H1 (cell line): ENCODE measurements around the gene IMP3. TPM values are rescaled to one million over a fixed set of nuclear protein-coding genes. Genes with fewer than 3 reads are reported as not detected.

Experiments used
- CTCF ChIA-PET: fragments of 300-600 bp; sonication (Branson Sonifier 250); formaldehyde crosslinking; loops from one replicate; lab custom pipeline; 2021; ENCODE audit not compliant: partially characterized antibody; lab: Charles Lee
- POLR2A ChIA-PET: fragments of 300-600 bp; sonication (Branson Sonifier 250); formaldehyde crosslinking; loops from one replicate; lab custom pipeline; 2021; ENCODE audit warnings: inconsistent platforms; ENCODE audit not compliant: partially characterized antibody; lab: Charles Lee
- DNase-seq, 2 experiments: peaks; one replicate each; pipeline versions ENCODE4 v3.0.0 to v3.0.0-alpha.2; 2010 to 2022; ENCODE audit warnings: low spot score in 2 of 2, low read depth in 1 of 2, mixed read lengths in 1 of 2
- FAIRE-seq: peaks from 2 replicates; lab custom pipeline; 2011; peaks lifted over from hg19 to GRCh38; lab: Jason Lieb, UNC
- H2AFZ ChIP-seq: 2 replicates; pipeline ENCODE4 v1.8.1; 2012; ENCODE audit warnings: low read length, inconsistent platforms
- H2AK5ac ChIP-seq: 2 replicates; pipeline ENCODE4 v1.6.1; 2013; ENCODE audit warnings: low read depth, low read length
- H2BK120ac ChIP-seq: replicated peaks from 2 replicates; pipeline ENCODE3; 2013; ENCODE audit warnings: low read depth, low read length, inconsistent platforms
- H2BK12ac ChIP-seq: 2 replicates; pipeline ENCODE4 v1.6.1; 2013; ENCODE audit warnings: low read depth, low read length
- H2BK15ac ChIP-seq: 2 replicates; pipeline ENCODE4 v1.6.1; 2013; ENCODE audit warnings: low read length
- H2BK20ac ChIP-seq: 2 replicates; pipeline ENCODE4 v1.6.1; 2013; ENCODE audit warnings: low read length
- H2BK5ac ChIP-seq: 2 replicates; pipeline ENCODE4 v1.6.1; 2013; ENCODE audit warnings: low read depth, low read length
- H3K14ac ChIP-seq: 2 replicates; pipeline ENCODE4 v1.6.1; 2013; ENCODE audit warnings: inconsistent platforms; ENCODE audit not compliant: insufficient read length
- H3K18ac ChIP-seq: 2 replicates; pipeline ENCODE4 v1.6.1; 2013; ENCODE audit warnings: low read length; ENCODE audit errors: extremely low read depth
- H3K23ac ChIP-seq: 2 replicates; pipeline ENCODE4 v1.6.1; 2013; ENCODE audit warnings: inconsistent platforms; ENCODE audit not compliant: insufficient read length
- H3K23me2 ChIP-seq: 2 replicates; pipeline ENCODE4 v1.6.1; 2013; ENCODE audit warnings: low read depth, low read length
- H3K27ac ChIP-seq: 2 replicates; pipeline ENCODE4 v1.6.1; 2011; ENCODE audit warnings: low read depth, low read length, inconsistent platforms
- H3K27me3 ChIP-seq, 4 experiments: replicated peaks in 1 of 4; 1 replicate in 1 of 4; 2 replicates in 3 of 4; pipeline versions ENCODE4 v1.6.1 to v1.8.1; 2011 to 2013; ENCODE audit warnings: low read length in 3 of 4, mild to moderate bottlenecking in 3 of 4, inconsistent platforms in 2 of 4, mixed read lengths in 2 of 4, moderate library complexity in 1 of 4; ENCODE audit not compliant: control insufficient read depth in 3 of 4, insufficient read depth in 3 of 4; ENCODE audit errors: extremely low read depth in 1 of 4
- H3K36me3 ChIP-seq, 4 experiments: 2 replicates each; pipeline versions ENCODE4 v1.6.1 to v1.8.1; 2011 to 2013; ENCODE audit warnings: mild to moderate bottlenecking in 4 of 4, low read length in 3 of 4, moderate library complexity in 2 of 4, control low read depth in 1 of 4, inconsistent platforms in 1 of 4; ENCODE audit not compliant: insufficient read depth in 4 of 4, control insufficient read depth in 2 of 4
- H3K4ac ChIP-seq: replicated peaks from 2 replicates; pipeline ENCODE3; 2013; ENCODE audit warnings: low read length, low read depth, mixed read lengths, inconsistent platforms; ENCODE audit not compliant: insufficient read length
- H3K4me1 ChIP-seq, 4 experiments: replicated peaks in 1 of 4; 1 replicate in 1 of 4; 2 replicates in 3 of 4; pipeline versions ENCODE4 v1.6.1 to v1.8.1; 2011 to 2013; ENCODE audit warnings: low read length in 3 of 4, inconsistent platforms in 2 of 4, mixed read lengths in 1 of 4; ENCODE audit not compliant: insufficient read depth in 4 of 4, control insufficient read depth in 3 of 4
- H3K4me2 ChIP-seq, 2 experiments: 2 replicates each; pipeline versions ENCODE4 v1.6.1 to v1.8.1; 2011 to 2013; ENCODE audit warnings: low read depth in 2 of 2, low read length in 2 of 2, control low read depth in 1 of 2, inconsistent platforms in 1 of 2, mild to moderate bottlenecking in 1 of 2; ENCODE audit not compliant: insufficient read depth in 1 of 2
- H3K4me3 ChIP-seq, 4 experiments: fragments of 200-600, 300-600 bp in 1 of 4; sonication (generic), shearing (Covaris generic), sonication (Bioruptor Twin) in 1 of 4; 2 replicates each; pipeline versions ENCODE4 v1.5.1 to v1.8.1; 2011 to 2016; ENCODE audit warnings: low read length in 4 of 4, low read depth in 3 of 4, control low read depth in 2 of 4, inconsistent platforms in 2 of 4, mild to moderate bottlenecking in 2 of 4, mixed read lengths in 1 of 4, moderate library complexity in 1 of 4; ENCODE audit not compliant: insufficient read depth in 2 of 4; ENCODE audit errors: extremely low read depth in 1 of 4
- H3K56ac ChIP-seq: replicated peaks from 2 replicates; pipeline ENCODE3; 2013; ENCODE audit warnings: low read depth, mild to moderate bottlenecking, mixed read lengths, low read length, inconsistent platforms; ENCODE audit not compliant: insufficient read length
- H3K79me1 ChIP-seq: 2 replicates; pipeline ENCODE4 v1.6.1; 2013; ENCODE audit warnings: low read depth, low read length, control low read depth
- H3K79me2 ChIP-seq, 2 experiments: 2 replicates each; pipeline versions ENCODE4 v1.6.1 to v1.8.1; 2012 to 2013; ENCODE audit warnings: low read length in 2 of 2, mild to moderate bottlenecking in 2 of 2, inconsistent platforms in 1 of 2; ENCODE audit not compliant: insufficient read depth in 2 of 2, control insufficient read depth in 1 of 2
- H3K9ac ChIP-seq, 4 experiments: replicated peaks in 1 of 4; 1 replicate in 1 of 4; 2 replicates in 3 of 4; pipeline versions ENCODE4 v1.6.1 to v1.8.1; 2011 to 2013; ENCODE audit warnings: low read depth in 3 of 4, low read length in 3 of 4, control low read depth in 2 of 4, mild to moderate bottlenecking in 2 of 4, moderate library complexity in 2 of 4, inconsistent platforms in 1 of 4; ENCODE audit errors: extremely low read depth in 1 of 4
- H3K9me3 ChIP-seq, 2 experiments: 2 replicates each; pipeline versions ENCODE4 v1.6.1 to v1.8.1; 2012 to 2013; ENCODE audit warnings: mild to moderate bottlenecking in 2 of 2, moderate library complexity in 2 of 2, control low read depth in 1 of 2, inconsistent platforms in 1 of 2, low read depth in 1 of 2, low read length in 1 of 2, mixed read lengths in 1 of 2; ENCODE audit not compliant: insufficient read depth in 2 of 2
- H4K20me1 ChIP-seq, 2 experiments: replicated peaks in 1 of 2; 2 replicates each; pipeline versions ENCODE3 to v1.8.1; 2011 to 2013; ENCODE audit warnings: inconsistent platforms in 2 of 2, low read length in 2 of 2, mild to moderate bottlenecking in 1 of 2; ENCODE audit not compliant: insufficient read depth in 2 of 2, control insufficient read depth in 1 of 2
- H4K5ac ChIP-seq: 2 replicates; pipeline ENCODE4 v1.6.1; 2013; ENCODE audit warnings: low read length, low read depth, mixed read lengths, inconsistent platforms; ENCODE audit not compliant: insufficient read length
- H4K8ac ChIP-seq: 2 replicates; pipeline ENCODE4 v1.8.0; 2013; ENCODE audit warnings: mild to moderate bottlenecking, moderate library complexity, low read length, inconsistent platforms; ENCODE audit not compliant: insufficient read depth; ENCODE audit errors: extremely low read depth
- H4K91ac ChIP-seq: replicated peaks from 2 replicates; pipeline ENCODE3; 2013; ENCODE audit warnings: low read length, mixed read lengths, inconsistent platforms; ENCODE audit not compliant: insufficient read length
- CBX5 ChIP-seq: fragments of 300-800, 300-1000 bp; sonication (generic); IDR thresholded peaks from 2 replicates; pipeline ENCODE4 v1.7.1; 2016; ENCODE audit warnings: antibody characterized with exemption, low read length, low read depth
- CREB1 ChIP-seq: IDR thresholded peaks from 2 replicates; pipeline ENCODE4 v1.6.1; 2012; ENCODE audit warnings: inconsistent platforms
- EGR1 ChIP-seq: IDR thresholded peaks from 2 replicates; pipeline ENCODE4 v1.6.1; 2011; ENCODE audit warnings: low read depth, low read length, borderline replicate concordance
- EZH2 ChIP-seq: fragments of 200-600 bp; sonication (generic); IDR thresholded peaks from 2 replicates; pipeline ENCODE4 v1.7.1; 2012; ENCODE audit warnings: low read depth, mild to moderate bottlenecking, moderate library complexity, low read length, inconsistent platforms; ENCODE audit not compliant: severe bottlenecking
- GABPA ChIP-seq: IDR thresholded peaks from 2 replicates; pipeline ENCODE4 v1.6.1; 2011; ENCODE audit warnings: mild to moderate bottlenecking, low read length, moderate library complexity, borderline replicate concordance; ENCODE audit not compliant: insufficient read depth
- HDAC2 ChIP-seq, 2 experiments: fragments of 300-600 bp in 1 of 2; sonication (generic) in 1 of 2; IDR thresholded peaks; 2 replicates each; pipeline ENCODE4 v1.6.1; 2011 to 2012; ENCODE audit warnings: low read depth in 2 of 2, low read length in 2 of 2, mild to moderate bottlenecking in 2 of 2, moderate library complexity in 2 of 2, borderline replicate concordance in 1 of 2, inconsistent platforms in 1 of 2
- JUN ChIP-seq: IDR thresholded peaks from 2 replicates; pipeline ENCODE4 v1.6.1; 2011; ENCODE audit warnings: low read depth, mild to moderate bottlenecking, improper control_type of control experiment, low read length
- NRF1 ChIP-seq: IDR thresholded peaks from 2 replicates; pipeline ENCODE4 v1.6.1; 2011; ENCODE audit warnings: mild to moderate bottlenecking, low read depth, low read length, improper control_type of control experiment
- PHF8 ChIP-seq: fragments of 200-600 bp; sonication (generic); conservative IDR thresholded peaks from 2 replicates; pipeline ENCODE4 v1.7.1; 2012; ENCODE audit warnings: low read depth, mild to moderate bottlenecking, inconsistent platforms, low read length, moderate library complexity
- RFX5 ChIP-seq: IDR thresholded peaks from 2 replicates; pipeline ENCODE4 v1.6.1; 2011; ENCODE audit warnings: low read depth, low read length, improper control_type of control experiment, borderline replicate concordance
- SIRT6 ChIP-seq: IDR thresholded peaks from one replicate; pipeline ENCODE4 v1.7.1; 2012; ENCODE audit warnings: low read length, inconsistent platforms
- SP1 ChIP-seq: IDR thresholded peaks from 2 replicates; pipeline ENCODE4 v1.6.1; 2011; ENCODE audit warnings: low read depth, low read length
- SP4 ChIP-seq: IDR thresholded peaks from 2 replicates; pipeline ENCODE4 v1.6.1; 2012; ENCODE audit warnings: low read length, inconsistent platforms
- WGBS, 2 experiments: shearing (Covaris generic) in 1 of 2; methylation state at CpG; one replicate each; pipeline versions ENCODE4 v1.1.6 to v1.1.7; 2013 to 2015; ENCODE audit warnings: low lambda C conversion rate in 2 of 2, mixed read lengths in 2 of 2, inconsistent platforms in 1 of 2, low coverage in 1 of 2, missing lambda C conversion rate in 1 of 2; ENCODE audit not compliant: insufficient replicate concordance in 2 of 2, insufficient coverage in 1 of 2, insufficient read length in 1 of 2; ENCODE audit errors: extremely low coverage in 1 of 2, missing lambda C conversion rate in 1 of 2; 5-methylcytosine and 5-hydroxymethylcytosine counted together
- polyA plus RNA-seq, 7 experiments: library from polyadenylated mRNA; depleted of rRNA in 3 of 7; stranded (reverse) in 5 of 7; unstranded in 2 of 7; fragments of >200 nt in 5 of 7; fragments of 200-250 nt in 2 of 7; gene quantifications; 1 replicate in 5 of 7; 2 replicates in 1 of 7; 4 replicates in 1 of 7; pipeline versions ENCODE4 v1.2.1 to v1.2.3, GENCODE V29; 2011 to 2013; ENCODE audit warnings: missing spikeins in 2 of 7, mixed read lengths in 2 of 7
- total RNA-seq: library from RNA; stranded (reverse); fragmentation: NEBNext Ultra II Directional; extraction: Animal tissue kit (Norgen Biotek cat#: 25700); gene quantifications from 2 replicates; pipeline ENCODE4 v1.2.1, GENCODE V29; 2021
- TF ChIP-seq, protein P1 (sequence below): IDR thresholded peaks from 2 replicates; pipeline ENCODE4 v1.6.1; 2011; ENCODE audit warnings: low read depth, mild to moderate bottlenecking, low read length; ENCODE audit not compliant: insufficient read depth

Gene IMP3
- total and polyA plus RNA-seq, 2 of the 8 experiments (the other 6 are each of a cell fraction or from before 2014, with no cell fraction given) = 114 to 273 TPM

DNA sequence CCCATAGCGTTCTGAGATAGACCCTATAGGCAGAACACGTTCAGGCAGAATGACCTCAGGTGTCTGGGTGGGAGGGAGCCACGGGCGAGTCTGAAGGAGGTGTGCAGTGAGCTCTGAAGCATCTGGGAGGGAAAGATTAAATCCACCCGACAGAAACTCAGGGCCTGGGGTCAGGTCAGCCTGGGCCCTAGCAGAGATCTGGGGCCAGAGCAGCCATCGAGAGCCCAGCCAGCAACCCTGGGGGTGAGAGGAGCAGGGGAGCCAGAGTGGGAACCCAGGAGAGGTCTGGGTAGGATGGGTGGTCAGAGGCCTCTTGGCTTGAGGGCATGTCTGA, 29.8 kb upstream of the IMP3 start:
- Histone ChIP-seq H3K18ac (no peak overlapping the region), H3K56ac (no peak overlapping the region), H3K4me2 (no peak overlapping the region), H3K79me1 (no peaks in the 10 kb centered on the region), H3K4ac (no peak overlapping the region), H3K4me3 (no peak overlapping the region), H3K36me3 (no peaks in the 10 kb centered on the region), H3K27ac (no peak overlapping the region), H2BK15ac (no peak overlapping the region), H3K14ac (no peak overlapping the region), H4K5ac (no peak overlapping the region), H2BK20ac (no peak overlapping the region), H2AK5ac (no peak overlapping the region), H3K9ac (no peak overlapping the region; a peak in 1 of 7 replicates), H4K8ac (no peak overlapping the region), H3K23ac (no peak overlapping the region), H3K4me1 (peaks cover 7 to 14% (median 9%) of the 10 kb centered on the region in 4 experiments), H3K27me3 (no peaks in the 10 kb centered on the region), H2BK5ac (no peak overlapping the region), H3K9me3 (no peaks in the 10 kb centered on the region), H4K91ac (no peak overlapping the region), H2BK12ac (no peak overlapping the region), H4K20me1 (peaks cover 0 to 2% of the 10 kb centered on the region in 2 experiments), H3K79me2 (no peaks in the 10 kb centered on the region), H2AFZ (no peak overlapping the region), H3K23me2 (no peaks in the 10 kb centered on the region), H2BK120ac (no peak overlapping the region)
- POLR2A ChIA-PET = interaction anchor here (1.0 to 1.6 kb wide), 2 partner anchors 8 to 11 kb away, joined by 3 read pairs; no protein-coding TSS in a partner anchor
- DNase-seq (no peak), FAIRE-seq (no peak)
- CTCF ChIA-PET = interaction anchor here (7.4 kb wide), 1 partner anchor 13 kb away, joined by 60 read pairs; no protein-coding TSS in a partner anchor
- 94% methylated on average over 5 of the region's 6 CpGs; no CpG with 5 or more reads in 1 of the 2 experiments for WGBS, 2 experiments
- no peak for TF ChIP-seq SP1
- no peak for TF ChIP-seq CREB1
- no peak for TF ChIP-seq SIRT6
- TF ChIP-seq, protein P1, sequence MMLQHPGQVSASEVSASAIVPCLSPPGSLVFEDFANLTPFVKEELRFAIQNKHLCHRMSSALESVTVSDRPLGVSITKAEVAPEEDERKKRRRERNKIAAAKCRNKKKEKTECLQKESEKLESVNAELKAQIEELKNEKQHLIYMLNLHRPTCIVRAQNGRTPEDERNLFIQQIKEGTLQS = no peak
- TF ChIP-seq JUN = no peak
- no peak for TF ChIP-seq EZH2
- TF ChIP-seq EGR1 = no peak
- TF ChIP-seq PHF8 = no peak
- TF ChIP-seq SP4 = no peak
- TF ChIP-seq RFX5 = no peak
- TF ChIP-seq NRF1 = no peak
- TF ChIP-seq HDAC2 (IDR thresholded peaks at IDR 0.05; ENCODE audit: borderline replicate concordance in 1 of 2, low read depth in 2 of 2, low read length in 2 of 2) = no peak
- no peak for TF ChIP-seq GABPA
- TF ChIP-seq CBX5 = no peak
